Measurements from ENCODE around the gene SPEN.
A peak's percentile ranks its signal among the peaks of the same experiment; 100 is the strongest.

Gene SPEN

DNA sequence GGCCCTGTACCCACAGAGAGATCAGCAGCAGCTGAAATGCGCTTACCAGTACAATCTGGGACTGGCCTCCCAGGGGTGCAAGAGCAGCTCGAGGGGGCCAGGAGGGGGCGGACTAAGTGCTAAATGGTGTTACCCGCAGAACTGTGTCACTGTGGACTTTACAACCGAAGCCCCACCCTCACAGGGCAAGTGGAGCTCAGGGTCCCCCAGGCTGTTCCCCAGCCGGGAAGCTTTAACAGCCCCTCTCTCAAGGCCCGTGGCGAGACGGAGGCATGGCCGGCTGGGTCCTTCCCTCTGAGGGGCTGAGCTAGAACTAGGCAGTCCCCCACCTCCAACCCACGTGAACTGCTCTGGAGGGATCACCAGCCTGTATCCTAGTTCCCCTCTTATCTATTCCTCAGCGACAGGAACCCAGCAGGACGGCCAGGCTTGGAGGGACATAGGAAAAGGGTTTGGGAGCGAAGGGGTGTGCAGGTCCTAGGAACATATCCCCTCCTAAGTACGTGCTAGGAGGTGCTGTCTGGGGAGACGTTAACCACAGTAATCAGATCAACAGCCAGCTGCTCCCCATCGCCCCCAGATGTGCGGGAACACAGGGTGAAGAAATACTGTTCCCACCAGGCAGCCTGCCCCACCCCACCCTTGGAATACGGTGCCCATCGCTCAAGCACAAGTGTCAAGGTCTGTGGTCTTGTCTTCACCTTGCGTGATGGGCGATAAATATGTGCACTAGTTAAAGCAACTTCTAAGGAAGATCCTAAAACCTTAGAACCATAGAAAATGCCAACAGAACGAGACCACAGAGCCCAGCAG is 104.0 kb downstream of the SPEN start:
- TF ChIP-seq, protein P1, sequence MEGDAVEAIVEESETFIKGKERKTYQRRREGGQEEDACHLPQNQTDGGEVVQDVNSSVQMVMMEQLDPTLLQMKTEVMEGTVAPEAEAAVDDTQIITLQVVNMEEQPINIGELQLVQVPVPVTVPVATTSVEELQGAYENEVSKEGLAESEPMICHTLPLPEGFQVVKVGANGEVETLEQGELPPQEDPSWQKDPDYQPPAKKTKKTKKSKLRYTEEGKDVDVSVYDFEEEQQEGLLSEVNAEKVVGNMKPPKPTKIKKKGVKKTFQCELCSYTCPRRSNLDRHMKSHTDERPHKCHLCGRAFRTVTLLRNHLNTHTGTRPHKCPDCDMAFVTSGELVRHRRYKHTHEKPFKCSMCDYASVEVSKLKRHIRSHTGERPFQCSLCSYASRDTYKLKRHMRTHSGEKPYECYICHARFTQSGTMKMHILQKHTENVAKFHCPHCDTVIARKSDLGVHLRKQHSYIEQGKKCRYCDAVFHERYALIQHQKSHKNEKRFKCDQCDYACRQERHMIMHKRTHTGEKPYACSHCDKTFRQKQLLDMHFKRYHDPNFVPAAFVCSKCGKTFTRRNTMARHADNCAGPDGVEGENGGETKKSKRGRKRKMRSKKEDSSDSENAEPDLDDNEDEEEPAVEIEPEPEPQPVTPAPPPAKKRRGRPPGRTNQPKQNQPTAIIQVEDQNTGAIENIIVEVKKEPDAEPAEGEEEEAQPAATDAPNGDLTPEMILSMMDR (IDR thresholded peaks at IDR 0.05) = no peak
- no peak overlapping the region for H3K27ac ChIP-seq

DNA sequence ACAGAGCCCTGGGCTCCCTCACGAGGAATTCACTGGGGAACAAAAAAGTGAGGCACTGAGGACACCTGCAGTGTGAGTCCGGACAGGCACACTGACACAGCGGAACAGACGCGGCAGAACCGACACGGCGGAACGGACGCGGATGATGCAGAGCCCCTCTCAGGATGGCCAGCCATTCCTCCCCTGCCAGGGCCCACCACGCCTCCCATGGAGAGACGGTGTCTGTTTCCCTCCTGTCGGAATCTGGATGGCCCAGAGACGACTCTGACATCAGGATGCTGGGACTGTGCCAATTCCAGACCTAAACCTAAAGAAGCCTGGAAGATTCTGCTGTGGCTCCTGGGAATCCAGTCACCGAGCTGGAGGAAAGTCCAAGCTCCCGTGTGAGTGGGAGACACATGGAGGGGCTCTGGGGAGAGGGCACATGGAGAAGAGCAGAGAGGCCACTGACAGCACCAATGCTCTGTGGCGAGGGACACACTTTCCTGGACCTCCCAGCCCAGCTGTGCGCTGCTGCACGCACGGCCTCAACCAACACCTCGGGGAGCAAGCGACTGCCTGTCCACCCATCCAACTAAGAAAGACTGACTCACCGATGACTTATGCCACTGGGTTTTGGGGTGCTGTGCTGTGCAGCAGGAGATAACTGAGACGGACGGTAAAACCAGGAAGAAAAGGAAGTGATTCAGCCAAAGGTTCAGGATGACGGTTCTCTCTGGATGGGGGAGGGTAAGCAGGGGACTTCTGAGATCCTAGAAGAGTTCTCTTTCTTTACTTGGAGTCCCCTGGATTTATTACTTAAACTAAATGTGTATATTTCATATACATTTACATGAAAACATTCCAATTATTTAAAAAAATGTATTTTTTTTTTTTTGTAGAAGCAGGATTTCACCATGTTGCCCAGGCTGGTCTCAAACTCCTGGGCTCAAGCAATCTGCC is 105.1 kb downstream of the SPEN start:
- no peak for TF ChIP-seq ZFX (IDR thresholded peaks at IDR 0.05; ENCODE audit: borderline replicate concordance)
- TF ChIP-seq, protein P1 (IDR thresholded peaks at IDR 0.05) = no peak
- no peak overlapping the region for H3K27ac ChIP-seq

DNA sequence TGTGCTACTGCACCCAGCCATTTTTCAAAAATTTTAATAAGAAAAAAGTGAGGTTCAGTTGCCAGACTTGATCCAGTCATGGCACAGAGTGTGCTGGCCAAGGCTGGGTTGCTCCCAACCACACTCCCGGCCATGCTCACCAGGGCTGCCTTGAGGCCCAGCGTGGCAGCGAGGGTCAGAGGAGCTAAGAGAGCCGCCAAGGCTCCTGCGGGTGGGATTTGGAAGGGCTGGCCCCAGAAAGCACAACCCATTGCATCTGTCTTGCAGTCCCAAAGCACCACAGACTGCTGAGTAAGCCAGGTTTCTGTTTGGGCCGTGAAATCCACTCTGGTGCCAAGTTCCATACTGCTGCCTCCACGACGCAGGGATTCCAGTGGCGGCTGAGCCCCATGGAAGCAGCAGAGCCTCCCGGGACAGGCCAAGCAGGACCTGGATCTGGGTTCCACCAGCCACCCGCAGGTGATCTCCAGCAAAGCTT is 105.8 kb downstream of the SPEN start:
- TF ChIP-seq, protein P1 (IDR thresholded peaks at IDR 0.05) = no peak
- TF ChIP-seq ZFX (IDR thresholded peaks at IDR 0.05; ENCODE audit: borderline replicate concordance) = no peak
- peak overlapping the region; percentile 12; the same call in 1 of the 2 replicates for H3K27ac ChIP-seq

DNA sequence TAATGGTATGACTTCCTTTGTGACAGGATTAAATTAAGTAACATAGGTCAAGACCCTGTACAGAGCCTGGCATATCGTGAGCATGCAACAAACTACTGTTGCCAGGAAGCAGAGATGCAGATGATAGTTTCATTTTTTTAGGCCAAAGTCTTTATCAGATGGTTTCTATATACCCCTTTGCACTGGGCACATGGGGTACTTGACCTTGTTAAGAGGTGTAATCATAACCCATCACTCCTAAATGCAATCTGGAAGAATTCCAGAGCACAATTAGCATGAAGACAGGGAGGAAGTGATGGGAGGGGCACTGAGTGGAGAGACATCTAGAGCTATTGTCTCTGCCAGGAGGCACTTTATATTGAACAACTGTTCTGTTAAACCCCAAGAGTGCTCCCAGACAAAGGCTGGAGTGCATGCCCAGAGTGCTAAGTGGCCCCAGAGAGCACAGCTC is 106.3 kb downstream of the SPEN start:
- peak overlapping the region; percentile 12; the same call in 1 of the 2 replicates for H3K27ac ChIP-seq
- TF ChIP-seq, protein P1 (IDR thresholded peaks at IDR 0.05) = no peak
- no peak for TF ChIP-seq ZFX (IDR thresholded peaks at IDR 0.05; ENCODE audit: borderline replicate concordance)

DNA sequence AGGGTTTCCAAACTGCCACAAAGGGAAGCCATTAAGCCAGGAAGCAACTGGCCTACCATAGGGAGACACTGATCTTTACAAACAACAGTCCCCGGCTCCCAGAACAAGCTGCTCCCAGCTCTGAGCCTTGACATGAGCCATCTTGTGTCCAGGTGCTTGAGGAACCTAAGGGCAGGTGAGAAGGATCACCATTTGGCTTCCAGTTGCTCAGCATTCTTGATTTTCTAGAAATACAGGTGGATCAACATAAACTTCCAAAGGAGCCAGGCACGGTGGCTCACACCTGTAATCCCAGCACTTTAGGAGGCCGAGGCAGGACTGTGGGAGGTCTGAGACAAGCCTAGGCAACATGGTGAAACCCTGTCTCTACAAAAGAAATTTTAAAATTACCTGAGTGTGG is 106.8 kb downstream of the SPEN start:
- no peak for TF ChIP-seq ZFX (IDR thresholded peaks at IDR 0.05; ENCODE audit: borderline replicate concordance)
- TF ChIP-seq, protein P1 (IDR thresholded peaks at IDR 0.05) = no peak

DNA sequence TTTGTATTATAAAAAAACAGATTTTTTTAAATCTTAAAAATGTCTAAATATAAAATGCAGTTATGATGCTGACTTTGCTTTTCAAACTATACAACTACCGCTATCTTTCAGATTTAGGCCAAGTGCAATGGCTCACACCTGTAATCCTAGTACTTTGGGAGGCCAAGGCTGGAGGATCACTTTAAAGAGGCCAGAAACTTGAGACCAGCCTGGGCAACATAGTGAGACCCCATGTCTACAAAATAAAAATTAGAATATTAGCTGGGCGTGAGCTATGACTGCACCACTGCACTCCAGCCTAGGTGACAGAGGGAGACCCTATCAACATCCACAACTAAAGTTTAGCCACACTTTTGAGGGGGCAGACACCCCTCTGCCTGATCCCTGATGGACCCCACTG is 108.0 kb downstream of the SPEN start:
- TF ChIP-seq ZFX (IDR thresholded peaks at IDR 0.05; ENCODE audit: borderline replicate concordance) = no peak
- TF ChIP-seq, protein P1 (IDR thresholded peaks at IDR 0.05) = no peak
- no peak overlapping the region for H3K27ac ChIP-seq

More for the DNA sequence above, 106.8 kb downstream of the SPEN start:
- H3K27ac ChIP-seq = peak overlapping the region; percentile 12; the same call in 1 of the 2 replicates

Measured in 22Rv1 (cell line).